Esophagus squamous epithelium (tissue), 4 donors: ENCODE data around the gene MCEE.

Source experiments
- CTCF ChIP-seq, 6 experiments: fragments of 450-650 bp in 4 of 6; fragments of 200-600 bp in 2 of 6; sonication (generic) in 2 of 6; IDR thresholded peaks; one replicate each; pipeline ENCODE4 v1.5.1; 2016 to 2019; ENCODE audit warnings: antibody characterized with exemption in 6 of 6, mild to moderate bottlenecking in 4 of 6, moderate library complexity in 4 of 6
- POLR2A ChIP-seq, 4 donors: fragments of 450-650 bp; IDR thresholded peaks; one replicate each; pipeline ENCODE4 v1.6.1; 2017; ENCODE audit warnings: antibody characterized with exemption in 4 of 4, mild to moderate bottlenecking in 4 of 4, moderate library complexity in 3 of 4

- no peak for TF ChIP-seq POLR2A (IDR thresholded peaks at IDR 0.05)
- no peak for TF ChIP-seq CTCF (IDR thresholded peaks at IDR 0.05)
Measured at GRCh38 chr2:71103809-71104208, 26.2 kb downstream of the MCEE start.
